G401 (cell line): Measurements from ENCODE around the gene RIN1. TPM values are rescaled to one million over a fixed set of nuclear protein-coding genes. Genes with fewer than 3 reads are reported as not detected.
"Not testable (repeated sequence)": the region's sequence is repeated elsewhere in the genome, so short reads cannot be mapped to it uniquely, and the experiment has no call there.

Experiments
- DNase-seq: peaks from one replicate; pipeline ENCODE4 v3.0.0-alpha.2; 2015; ENCODE audit warnings: low spot score
- in situ Hi-C: cut with HindIII; loops from 2 replicates; pipeline ENCODE4 v1.10.0; 2016; ENCODE audit warnings: low sequenced_read_pairs, mixed read lengths
- total RNA-seq: library from RNA; depleted of rRNA; stranded (reverse); fragments of >200 nt; shearing (Covaris generic); gene quantifications from 2 replicates; pipeline ENCODE4 v1.2.3, GENCODE V29; 2014

Gene RIN1
- total RNA-seq, 1 experiment from 2014 or later, result 46.6 TPM

- in situ Hi-C loops, result no loop called here
- no peak for DNase-seq
Observed at GRCh38 chr11:66324664-66325063, 11.6 kb downstream of the RIN1 start.

- in situ Hi-C loops, result no loop called here
- DNase-seq, result no peak
Observed at GRCh38 chr11:66323684-66324083, 12.6 kb downstream of the RIN1 start.

GRCh38 chr11:66322732-66323427 lies 13.4 kb downstream of the RIN1 start:
- in situ Hi-C loops, result no loop called here
- DNase-seq, result no peak

DNA sequence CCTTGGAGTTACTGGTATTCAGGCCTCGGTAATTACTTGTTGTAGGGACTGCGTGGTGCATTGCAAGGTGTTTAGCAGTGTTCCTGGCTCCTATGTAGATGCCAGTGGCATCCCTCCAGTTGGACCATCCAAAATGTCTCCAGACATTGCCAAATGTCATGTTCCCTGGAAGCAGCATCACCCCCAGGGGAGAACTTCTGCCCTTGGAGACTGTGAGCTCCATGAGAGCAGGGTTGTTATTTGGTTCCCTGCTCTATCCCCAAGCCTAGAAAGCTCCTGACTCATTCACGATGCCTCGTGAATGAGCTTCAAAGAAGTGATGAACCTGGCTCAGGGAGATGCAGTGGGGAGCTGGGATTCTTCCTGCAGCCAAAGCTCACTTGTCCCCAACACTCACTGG lies 14.6 kb downstream of the RIN1 start:
- peak; percentile 34 for DNase-seq
- in situ Hi-C loops, result no loop called here

DNA sequence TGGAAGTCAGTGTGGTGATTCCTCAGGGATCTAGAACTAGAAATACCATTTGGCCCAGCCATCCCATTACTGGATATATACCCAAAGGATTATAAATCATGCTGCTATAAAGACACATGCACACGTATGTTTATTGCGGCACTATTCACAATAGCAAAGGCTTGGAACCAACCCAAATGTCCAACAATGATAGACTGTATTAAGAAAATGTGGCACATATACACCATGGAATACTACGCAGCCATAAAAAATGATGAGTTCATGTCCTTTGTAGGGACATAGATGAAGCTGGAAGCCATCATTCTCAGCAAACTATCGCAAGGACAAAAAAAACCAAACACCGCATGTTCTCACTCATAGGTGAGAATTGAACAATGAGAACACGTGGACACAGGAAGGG lies 15.5 kb downstream of the RIN1 start:
- in situ Hi-C loops, DNase-seq: not testable (repeated sequence)

- in situ Hi-C loops, DNase-seq: not testable (repeated sequence)
Observed at GRCh38 chr11:66320289-66320688, 15.9 kb downstream of the RIN1 start.

DNA sequence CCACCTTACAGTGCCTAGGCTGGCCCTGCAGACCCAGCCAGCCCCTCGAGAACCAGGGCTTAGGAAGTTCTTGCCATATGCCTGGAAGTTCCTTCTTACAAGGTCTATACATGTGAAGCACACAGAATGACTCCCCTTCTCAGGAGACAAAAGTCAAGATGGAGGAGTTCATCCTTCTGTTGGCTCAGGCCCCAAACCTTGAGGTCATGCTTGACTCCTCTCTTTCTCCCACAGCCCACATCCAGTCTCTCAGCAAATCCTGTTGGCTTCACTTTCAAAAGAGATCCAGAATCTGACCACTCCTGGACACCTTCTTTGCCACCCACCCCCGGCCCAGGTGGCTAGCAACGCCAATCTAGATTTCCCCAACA lies 17.6 kb downstream of the RIN1 start:
- in situ Hi-C loops, result no loop called here
- no peak for DNase-seq

GRCh38 chr11:66317723-66318599 lies 18.3 kb downstream of the RIN1 start:
- in situ Hi-C loops, result no loop called here

DNA sequence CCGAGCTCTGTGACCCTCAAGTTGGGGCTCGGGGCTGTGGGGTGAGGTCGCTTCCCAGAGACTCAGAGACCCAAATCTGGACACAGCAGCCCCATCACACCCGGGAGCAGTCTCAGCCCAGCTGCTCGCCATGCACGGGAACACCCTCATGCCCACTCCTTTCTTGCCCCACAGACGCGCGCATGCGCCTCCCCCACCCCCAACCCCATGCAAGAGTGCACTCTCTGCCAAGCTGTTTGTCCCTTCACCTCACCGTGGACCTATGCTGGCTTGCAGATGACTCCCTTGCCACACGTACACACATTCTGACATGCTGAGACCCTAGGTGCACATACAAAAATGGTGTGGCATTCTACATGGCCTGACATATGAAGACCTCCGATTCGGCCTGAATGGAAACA lies 18.9 kb downstream of the RIN1 start:
- no peak for DNase-seq
- in situ Hi-C loops, result no loop called here

More at GRCh38 chr11:66317723-66318599, 18.3 kb downstream of the RIN1 start:
- DNase-seq, result no peak

DNA sequence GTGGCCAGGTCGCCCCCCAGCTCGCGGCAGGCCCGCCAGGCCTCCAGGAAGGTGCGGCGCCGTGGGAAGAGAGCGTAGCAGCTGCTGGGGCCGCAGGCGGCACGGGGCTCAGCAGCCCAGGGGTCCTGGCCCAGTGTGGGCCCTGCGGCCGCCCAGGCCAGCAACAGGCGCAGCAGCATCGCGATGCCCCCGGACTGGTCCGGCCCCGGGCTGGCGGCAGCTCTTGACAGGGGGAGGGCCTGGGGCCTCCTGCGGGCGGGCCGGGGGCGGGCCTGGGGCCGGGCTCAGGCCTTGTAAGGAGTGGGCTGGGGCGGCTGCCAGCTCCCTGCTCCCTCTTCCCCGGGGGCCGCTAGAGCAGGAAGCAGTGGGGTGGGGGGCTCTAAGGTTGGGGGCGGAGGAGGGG lies 19.4 kb downstream of the RIN1 start, which contains the start of gene CD248:
Gene CD248, minus strand, starts transcription at position 196 of the 403 bp plus-strand sequence. Its CDS starts 17 bp downstream, at position 179.
- no peak for DNase-seq
- in situ Hi-C loops, result no loop called here

DNA sequence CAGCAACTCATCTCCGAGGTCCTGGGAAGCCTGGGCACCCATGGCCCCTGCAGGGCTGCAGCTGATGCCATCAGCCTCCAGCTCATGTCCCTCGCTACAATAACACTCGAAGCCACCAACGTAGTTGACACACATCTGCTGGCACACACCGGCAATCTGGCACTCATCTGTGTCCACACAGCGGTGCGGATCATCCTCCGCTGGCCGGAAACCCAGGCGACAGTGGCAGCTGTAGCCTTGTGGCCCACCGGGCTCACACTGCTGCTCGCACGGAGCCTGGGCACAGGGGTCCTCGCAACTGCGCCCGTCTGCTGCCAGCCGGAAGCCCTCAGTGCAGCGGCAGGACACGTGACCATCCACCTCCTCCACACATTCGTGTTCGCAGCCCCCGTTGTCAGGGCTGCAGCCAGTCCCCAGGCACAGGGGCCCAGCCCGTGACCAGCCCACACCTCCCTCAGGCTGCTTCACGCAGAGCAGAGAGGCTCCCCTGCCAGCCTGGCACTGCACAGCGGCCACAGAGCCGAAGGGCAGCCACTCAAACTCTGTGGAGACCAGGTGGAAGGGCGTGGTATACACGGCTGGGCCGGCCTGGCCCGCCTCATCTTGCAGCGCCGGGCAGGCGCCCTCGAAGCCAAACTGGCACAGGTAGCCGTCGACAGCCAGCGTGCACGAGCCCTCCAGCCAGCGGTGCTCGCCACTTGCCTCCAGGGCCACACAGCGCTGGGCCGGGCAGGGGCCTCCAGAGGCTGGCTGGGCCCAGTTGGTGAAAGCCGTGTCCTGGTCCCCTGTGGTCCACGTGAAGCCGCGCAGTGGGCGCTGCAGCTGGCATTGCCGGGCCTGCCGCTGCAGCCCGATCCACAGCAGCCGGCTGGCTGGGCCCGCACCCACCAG lies 20.1 kb downstream of the RIN1 start:
- no peak for DNase-seq
- in situ Hi-C loops, result no loop called here

- in situ Hi-C loops, result no loop called here
Observed at GRCh38 chr11:66315498-66315885, 20.7 kb downstream of the RIN1 start.

GRCh38 chr11:66314561-66315497 lies 21.4 kb downstream of the RIN1 start:
- in situ Hi-C loops, result no loop called here
- no peak for DNase-seq

More at GRCh38 chr11:66315498-66315885, 20.7 kb downstream of the RIN1 start:
- DNase-seq, result no peak

- DNase-seq, result no peak
Observed at GRCh38 chr11:66314186-66314501, 22.1 kb downstream of the RIN1 start.

DNA sequence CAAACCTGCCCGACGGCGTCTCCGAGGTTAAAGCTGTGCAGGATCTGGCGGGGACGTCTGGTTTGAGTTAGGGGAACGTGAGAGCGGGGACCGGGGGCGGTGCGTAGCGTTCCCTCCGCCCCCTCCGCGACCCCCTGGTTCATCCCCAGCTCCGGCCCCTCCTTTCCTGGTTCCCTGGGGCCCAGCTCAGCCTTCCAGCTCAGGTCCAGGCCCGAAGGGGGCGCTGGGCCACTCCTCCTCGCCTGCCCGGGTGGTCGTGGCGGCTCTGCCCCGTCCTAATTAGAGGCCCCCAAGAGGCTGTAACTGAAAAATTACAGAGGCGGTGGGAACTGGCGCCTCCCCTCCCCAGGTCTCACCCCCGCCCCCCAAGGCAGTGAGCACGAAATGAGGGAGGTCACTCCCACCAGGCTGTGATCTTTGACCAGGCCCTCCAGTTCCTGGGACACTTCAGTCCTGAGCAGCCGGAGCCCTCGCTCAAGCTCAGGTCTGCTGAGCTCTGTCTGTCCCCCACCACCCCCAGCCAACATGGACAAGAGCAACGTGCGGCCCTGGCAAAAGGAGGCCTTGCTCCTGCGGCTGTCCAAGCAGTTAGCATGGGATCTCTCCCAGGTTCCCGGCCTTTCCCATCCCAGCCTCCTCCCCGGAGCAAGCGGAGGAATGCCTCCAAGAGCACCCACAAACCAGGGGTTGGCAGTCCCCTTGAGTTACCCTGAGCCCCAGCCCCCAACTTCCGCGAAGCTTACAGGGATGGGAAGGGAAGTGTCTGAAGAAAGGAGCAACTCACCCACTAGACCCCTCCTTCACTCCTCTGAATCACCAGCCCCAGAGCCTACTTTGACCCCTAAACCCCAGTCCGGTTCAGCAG lies 22.7 kb downstream of the RIN1 start:
- in situ Hi-C loops, result no loop called here
- DNase-seq, result no peak

More at GRCh38 chr11:66314186-66314501, 22.1 kb downstream of the RIN1 start:
- in situ Hi-C loops, result no loop called here

DNA sequence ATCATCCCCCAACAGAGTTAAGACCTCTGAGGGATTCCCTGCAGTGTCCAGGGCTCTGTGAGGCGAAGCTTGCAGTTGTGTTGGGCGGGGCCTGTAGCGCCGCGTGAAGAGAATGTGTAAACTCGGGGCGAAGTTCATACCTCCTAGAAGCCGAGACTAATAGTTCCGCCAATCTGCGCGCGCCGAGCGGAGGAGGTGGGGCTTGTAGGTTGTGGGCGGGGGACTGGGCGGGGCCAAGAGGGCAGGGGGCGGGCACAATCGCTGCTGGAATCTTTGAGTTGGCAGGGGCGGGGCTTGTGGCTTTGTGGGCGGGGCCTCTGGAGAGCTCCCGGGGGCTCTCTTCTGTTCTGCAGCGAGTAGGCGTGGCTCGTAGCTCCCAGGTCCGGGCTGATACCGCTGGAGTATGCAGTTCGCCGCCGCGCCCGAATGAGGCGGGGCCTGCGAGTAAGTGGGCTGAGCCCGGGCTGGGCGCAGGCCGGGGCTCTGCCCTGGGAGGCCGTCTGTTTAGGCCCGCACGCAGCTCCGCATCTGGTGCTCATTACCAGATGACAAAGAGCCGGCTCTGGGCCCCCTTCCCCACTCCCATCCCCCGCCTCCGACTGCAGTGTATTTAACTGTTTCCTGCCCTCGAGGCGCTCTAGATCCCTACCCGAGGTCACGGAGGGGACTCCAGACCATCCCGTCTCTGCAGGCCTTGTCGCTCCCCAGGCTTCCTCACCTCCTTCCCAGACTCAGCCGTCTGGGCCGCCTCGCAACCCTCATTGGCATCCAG lies 23.5 kb downstream of the RIN1 start:
- in situ Hi-C loops, result no loop called here
- DNase-seq, result peak; percentile 91

- peak; percentile 94 for DNase-seq
- in situ Hi-C loops, result no loop called here
Observed at GRCh38 chr11:66311965-66312548, 24.2 kb downstream of the RIN1 start.
